ENCODE results near the gene CHAMP1.
"Not testable (repeated sequence)": the region's sequence is repeated elsewhere in the genome, so short reads cannot be mapped to it uniquely, and the experiment has no call there.

Gene CHAMP1

DNA sequence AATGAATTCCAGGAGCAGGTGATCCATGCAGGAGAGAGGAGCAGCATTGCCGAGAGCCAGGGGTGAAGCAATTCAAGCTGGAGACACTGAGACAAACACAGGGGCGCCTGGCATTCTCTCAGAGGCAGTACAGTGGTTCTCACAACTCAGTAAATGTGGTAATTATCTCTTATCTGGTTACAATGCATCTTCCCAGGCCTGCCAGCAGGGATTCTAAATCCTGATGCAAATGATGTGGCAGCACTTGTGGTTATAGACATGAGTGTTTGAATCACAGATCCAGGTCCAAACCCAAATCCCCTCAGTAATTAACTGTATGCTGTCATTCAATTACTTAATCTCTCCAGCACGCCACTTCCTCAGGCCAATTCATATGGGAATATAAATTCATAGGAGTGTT is 19.6 kb downstream of the CHAMP1 start:
- not testable (repeated sequence) for DNase-seq (ENCODE audit: low read depth in 2 of 2)

DNA sequence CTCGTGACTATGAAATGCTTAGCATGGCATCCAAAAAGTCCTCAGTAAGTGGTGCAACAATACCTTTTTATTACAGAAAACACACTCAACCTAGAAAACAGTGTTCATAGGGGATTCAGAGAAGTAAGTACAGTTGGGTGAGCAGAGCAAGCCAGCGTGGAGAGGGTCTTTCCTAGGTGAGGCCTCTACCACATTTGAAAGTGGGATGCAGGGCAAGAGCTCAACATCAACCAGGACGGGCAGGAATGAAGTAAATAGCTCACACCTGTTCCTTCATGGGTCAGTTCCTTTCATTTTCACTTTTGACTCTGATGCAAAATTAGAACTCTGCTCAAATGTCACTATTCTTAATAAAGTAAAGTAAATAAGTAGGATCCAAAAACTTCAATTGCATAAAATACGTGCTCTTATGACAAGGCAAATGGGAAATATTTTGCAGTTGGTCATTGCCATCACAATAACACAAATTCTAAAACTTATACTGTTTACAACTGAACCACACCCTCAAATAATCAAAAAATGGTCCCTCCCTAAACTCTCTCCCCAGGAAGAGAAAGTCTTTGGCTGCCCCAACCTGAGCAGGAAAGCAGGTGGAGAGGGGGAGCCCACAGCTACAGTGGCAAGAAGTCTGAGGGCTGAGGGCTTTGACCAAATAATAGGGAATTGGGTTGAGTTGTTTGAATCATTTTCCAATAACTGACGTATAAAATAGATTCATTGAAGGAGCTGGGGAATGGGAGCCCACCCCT is 20.2 kb downstream of the CHAMP1 start:
- no peak for DNase-seq (ENCODE audit: low read depth in 2 of 2)

GRCh38 chr13:114336457-114336856 is 22.2 kb downstream of the CHAMP1 start:
- not testable (repeated sequence) for DNase-seq (ENCODE audit: low read depth in 2 of 2)

GRCh38 chr13:114338959-114339358 is 24.7 kb downstream of the CHAMP1 start:
- no peak for DNase-seq (ENCODE audit: low read depth in 2 of 2)

GRCh38 chr13:114339857-114340534 is 25.7 kb downstream of the CHAMP1 start:
- DNase-seq (ENCODE audit: low read depth in 2 of 2) = peak in 1 of 2 donors; percentile 13

DNA sequence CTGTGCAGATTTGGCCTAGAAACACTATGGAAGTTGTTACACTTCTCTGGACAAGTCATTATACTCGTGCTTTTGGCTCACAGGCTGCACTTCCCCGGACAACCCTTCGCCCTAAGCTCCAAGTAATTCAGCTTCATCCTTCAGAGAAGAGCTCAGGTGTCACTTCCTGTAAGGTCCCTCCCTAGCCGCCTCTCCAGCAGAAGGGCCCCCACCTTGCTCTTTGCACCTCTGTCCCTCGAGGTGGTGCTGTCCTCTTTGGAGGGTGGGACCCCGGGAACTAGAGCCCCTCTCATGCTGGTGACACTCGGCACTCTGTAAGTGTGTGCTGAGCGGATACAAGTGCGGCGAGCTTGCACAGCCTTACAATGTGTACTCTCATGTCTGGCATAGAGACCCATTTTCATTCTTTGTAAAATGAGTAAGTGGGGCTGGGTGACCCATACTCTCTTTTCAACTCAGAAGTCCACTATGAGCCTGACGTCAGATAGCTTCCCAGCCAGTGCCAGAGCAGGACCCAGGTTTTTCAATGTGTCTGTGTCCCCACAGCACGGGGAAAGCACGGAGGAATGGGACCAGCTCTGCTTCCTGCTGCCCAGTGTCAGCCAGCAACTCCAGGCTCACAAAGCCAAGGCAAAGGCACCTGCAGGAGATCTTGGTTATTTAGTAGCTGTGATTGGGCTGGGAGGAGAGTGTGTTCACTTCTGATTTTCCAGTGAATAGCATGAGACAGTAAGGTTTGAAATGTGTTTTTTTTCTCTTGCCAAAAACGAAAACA is 26.9 kb downstream of the CHAMP1 start:
- no peak for DNase-seq (ENCODE audit: low read depth in 2 of 2)

DNA sequence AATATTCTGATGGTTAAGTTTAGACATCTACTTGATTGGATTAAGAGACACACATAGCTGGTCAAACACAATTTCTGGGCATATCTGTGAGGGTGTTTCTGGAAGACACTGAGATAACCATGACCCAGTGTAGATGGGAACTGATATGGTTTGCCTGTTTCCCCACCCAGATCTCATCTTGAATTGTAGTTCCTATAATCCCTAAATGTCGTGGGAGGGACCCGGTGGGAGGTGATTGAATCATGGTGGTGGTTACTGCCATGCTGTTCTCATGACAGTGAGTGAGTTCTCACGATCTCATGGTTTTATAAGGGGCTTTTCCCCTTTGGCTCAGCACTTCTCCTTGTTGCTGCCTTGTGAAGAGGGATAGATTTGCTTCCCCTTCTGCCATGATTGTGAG is 33.0 kb downstream of the CHAMP1 start:
- not testable (repeated sequence) for DNase-seq (ENCODE audit: low read depth in 2 of 2)

DNA sequence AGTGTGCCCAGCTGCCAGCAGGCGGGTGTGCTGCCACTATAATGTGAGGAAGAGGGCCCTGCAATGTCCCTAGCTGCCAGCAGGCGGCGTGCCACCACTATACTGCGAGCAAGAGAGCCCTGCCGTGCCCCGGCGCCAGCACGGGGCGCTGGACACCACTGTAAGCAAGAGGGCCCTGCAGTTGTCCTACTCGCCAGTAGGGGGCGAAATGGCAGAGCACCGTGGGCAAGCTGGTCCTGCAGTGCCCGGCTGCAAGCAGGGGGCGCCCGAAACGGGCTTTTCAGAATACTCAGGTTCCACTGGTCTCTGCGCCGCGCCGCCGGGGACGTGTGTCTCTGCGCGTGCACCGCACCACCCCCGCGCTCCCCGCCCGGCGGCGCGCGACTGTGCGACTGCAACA is 38.5 kb downstream of the CHAMP1 start:
- DNase-seq (ENCODE audit: low read depth in 2 of 2) = peak in 1 of 2 donors; percentile 43

DNA sequence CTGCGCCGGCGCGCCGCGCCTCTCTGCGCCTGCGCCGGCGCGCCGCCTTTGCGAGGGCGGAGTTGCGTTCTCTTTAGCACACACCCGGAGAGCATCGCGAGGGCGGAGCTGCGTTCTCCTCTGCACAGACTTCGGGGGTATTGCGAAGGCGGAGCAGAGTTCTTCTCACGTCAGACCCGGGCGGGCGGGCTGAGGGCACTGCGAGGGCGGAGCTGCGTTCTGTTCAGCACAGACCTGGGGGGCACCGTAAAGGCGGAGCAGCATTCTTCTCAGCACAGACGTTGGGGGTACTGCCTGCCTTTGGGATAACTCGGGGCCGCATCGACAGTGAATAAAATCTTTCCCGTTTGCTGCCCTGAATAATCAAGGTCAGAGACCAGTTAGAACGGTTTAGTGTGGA is 39.1 kb downstream of the CHAMP1 start:
- not testable (repeated sequence) for DNase-seq (ENCODE audit: low read depth in 2 of 2)
